Neural cell (in vitro differentiated cells): ENCODE data around the gene IGSF21.

Experiments used
- CTCF ChIP-seq: fragments of 450-650 bp; IDR thresholded peaks from 2 replicates; pipeline ENCODE4 v1.5.1; 2014; ENCODE audit warnings: antibody characterized with exemption, mild to moderate bottlenecking, moderate library complexity; ENCODE audit not compliant: poor library complexity, severe bottlenecking
- EP300 ChIP-seq: fragments of 450-650 bp; conservative IDR thresholded peaks from 2 replicates; pipeline ENCODE4 v1.6.1; 2014; ENCODE audit warnings: antibody characterized with exemption, mild to moderate bottlenecking, moderate library complexity; ENCODE audit not compliant: poor library complexity, severe bottlenecking
- EZH2 ChIP-seq: fragments of 200-600, 300-800 bp; shearing (Covaris generic), sonication (generic); IDR thresholded peaks from 2 replicates; pipeline ENCODE4 v1.6.1; 2014; ENCODE audit warnings: antibody characterized with exemption, low read length, borderline replicate concordance, mild to moderate bottlenecking; ENCODE audit not compliant: insufficient read depth, poor library complexity, severe bottlenecking
- MXI1 ChIP-seq: fragments of 450-650 bp; conservative IDR thresholded peaks from 2 replicates; pipeline ENCODE4 v1.6.1; 2014; ENCODE audit warnings: antibody characterized with exemption, mild to moderate bottlenecking; ENCODE audit not compliant: poor library complexity, severe bottlenecking
- POLR2AphosphoS5 ChIP-seq: IDR thresholded peaks from 2 replicates; pipeline ENCODE4 v1.6.1; 2012
- RAD21 ChIP-seq: fragments of 450-650 bp; conservative IDR thresholded peaks from 2 replicates; pipeline ENCODE4 v1.6.1; 2014; ENCODE audit warnings: antibody characterized with exemption, mild to moderate bottlenecking, moderate library complexity
- REST ChIP-seq: IDR thresholded peaks from 2 replicates; pipeline ENCODE4 v1.6.1; 2012; ENCODE audit warnings: borderline replicate concordance
- TAF1 ChIP-seq: IDR thresholded peaks from 2 replicates; pipeline ENCODE4 v1.6.1; 2012; ENCODE audit warnings: low read depth

GRCh38 chr1:18411321-18411720 is 303.7 kb downstream of the IGSF21 start:
- no peak for TF ChIP-seq POLR2AphosphoS5
- TF ChIP-seq REST, result no peak
- no peak for TF ChIP-seq CTCF
- no peak for TF ChIP-seq EZH2
- no peak for TF ChIP-seq TAF1
- no peak for TF ChIP-seq EP300
- TF ChIP-seq MXI1, result no peak
- TF ChIP-seq RAD21, result no peak
